Activated naive CD8-positive, alpha-beta T cell treated with anti-CD3 and anti-CD28 coated beads, Interleukin-2, amount 50 U/mL, for 16 hours (primary cell): Measurements from ENCODE around the gene RPL35A.
"Not testable (repeated sequence)": the region's sequence is repeated elsewhere in the genome, so short reads cannot be mapped to it uniquely, and the experiment has no call there.

Source experiments
- DNase-seq: peaks from one replicate; pipeline ENCODE4 v3.0.0-alpha.2; 2020; ENCODE audit warnings: low read depth, low spot score

The RPL35A gene

GRCh38 chr3:197951392-197951990 lies 1.5 kb downstream of the RPL35A start:
- no peak for DNase-seq

GRCh38 chr3:197952440-197952839 lies 2.5 kb downstream of the RPL35A start:
- no peak for DNase-seq

GRCh38 chr3:197953325-197953724 lies 3.3 kb downstream of the RPL35A start:
- no peak for DNase-seq

DNA sequence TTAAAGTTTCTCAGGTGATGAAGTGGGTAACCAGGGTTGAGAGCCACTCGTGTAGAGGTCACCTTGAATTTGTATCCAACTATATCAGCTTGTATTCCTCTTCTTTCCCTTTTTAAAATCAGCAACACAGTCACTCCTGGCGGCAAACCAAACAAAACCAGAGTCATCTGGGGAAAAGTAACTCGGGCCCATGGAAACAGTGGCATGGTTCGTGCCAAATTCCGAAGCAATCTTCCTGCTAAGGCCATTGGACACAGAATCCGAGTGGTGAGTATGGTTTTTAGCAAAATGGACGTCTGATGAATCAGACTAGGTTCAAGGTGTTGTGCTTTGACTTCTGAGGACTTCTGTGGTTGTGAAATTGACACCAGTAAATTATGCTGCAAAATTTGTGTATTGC lies 3.9 kb downstream of the RPL35A start:
- DNase-seq, result no peak

DNA sequence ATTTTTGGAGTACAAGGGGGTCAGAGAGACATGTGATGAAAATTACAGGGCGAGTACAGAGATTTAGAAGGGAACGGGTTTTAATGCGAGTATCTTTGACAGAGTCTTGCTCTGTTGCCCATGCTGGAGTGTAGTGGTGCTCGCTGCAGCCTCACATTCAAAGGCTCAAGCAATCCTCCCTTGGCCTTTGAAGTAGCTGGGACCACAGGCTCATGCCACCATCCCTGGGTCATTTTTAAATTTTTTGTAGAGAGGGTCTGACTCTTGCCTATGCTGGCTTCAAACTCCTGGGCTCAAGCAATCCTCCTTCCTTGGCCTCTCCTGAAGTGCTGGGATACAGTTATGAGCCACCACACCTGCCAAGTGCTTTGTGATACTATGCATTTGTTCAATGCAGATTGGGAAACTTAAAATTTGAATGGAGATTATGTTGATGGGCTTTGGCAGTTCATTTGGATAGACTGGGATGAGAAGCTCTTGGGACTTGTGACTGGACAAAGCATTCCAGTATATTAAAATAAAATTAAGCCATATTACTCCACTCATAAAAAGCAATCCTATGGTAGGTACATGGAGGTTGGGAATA lies 6.0 kb downstream of the RPL35A start:
- DNase-seq, result no peak

DNA sequence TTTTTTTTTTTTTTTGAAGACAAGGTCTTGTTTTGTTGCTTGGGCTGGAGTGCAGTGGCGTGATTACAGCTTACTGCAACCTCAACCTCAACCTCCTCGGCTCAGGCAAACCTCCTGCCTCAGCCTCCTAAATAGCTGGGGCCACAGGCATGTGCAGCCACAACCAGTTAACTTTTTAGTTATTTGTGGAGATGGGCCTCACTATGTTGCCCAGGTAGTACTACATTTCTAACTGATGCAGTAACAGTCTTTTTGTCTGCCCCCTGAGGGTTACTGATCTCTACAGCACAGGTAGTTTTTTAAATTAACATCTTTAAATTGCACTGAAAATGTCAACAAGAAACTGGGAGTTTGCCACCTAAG lies 6.6 kb downstream of the RPL35A start:
- no peak for DNase-seq

DNA sequence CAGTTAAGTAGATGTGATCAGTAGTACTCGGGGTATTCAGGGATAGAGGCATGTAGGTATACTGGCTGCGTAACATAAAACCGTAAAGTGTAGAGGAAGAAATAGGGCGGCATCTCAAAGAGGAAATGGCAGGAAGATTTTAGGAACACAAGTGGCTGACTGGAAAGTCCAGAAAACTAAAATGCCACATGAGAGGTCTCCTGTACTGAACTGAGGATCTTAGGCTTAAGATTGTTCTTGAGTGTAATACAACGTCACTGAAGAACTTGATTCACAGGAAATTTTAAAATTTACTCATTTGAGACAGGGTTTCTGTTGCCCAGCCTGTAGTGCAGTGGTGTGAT lies 7.8 kb downstream of the RPL35A start:
- no peak for DNase-seq

GRCh38 chr3:197958346-197958745 lies 8.4 kb downstream of the RPL35A start:
- no peak for DNase-seq

DNA sequence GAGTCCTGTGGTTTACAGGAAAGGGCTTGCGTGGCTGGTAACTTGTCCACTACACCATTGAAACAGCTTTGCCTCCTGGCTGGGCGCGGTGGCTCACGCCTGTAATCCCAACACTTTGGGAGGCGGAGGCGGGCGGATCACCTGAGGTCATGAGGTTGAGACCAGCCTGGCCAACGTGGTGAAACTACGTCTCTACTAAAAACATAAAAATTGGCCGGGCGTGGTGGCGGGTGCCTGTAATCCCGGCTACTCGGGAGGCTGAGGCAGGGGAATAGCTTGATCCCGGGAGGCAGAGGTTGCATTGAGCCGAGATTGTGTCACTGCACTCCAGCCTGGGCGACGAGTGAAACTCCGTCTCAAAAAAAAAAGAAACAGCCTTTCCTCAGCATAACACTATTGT lies 8.9 kb downstream of the RPL35A start:
- not testable (repeated sequence) for DNase-seq

DNA sequence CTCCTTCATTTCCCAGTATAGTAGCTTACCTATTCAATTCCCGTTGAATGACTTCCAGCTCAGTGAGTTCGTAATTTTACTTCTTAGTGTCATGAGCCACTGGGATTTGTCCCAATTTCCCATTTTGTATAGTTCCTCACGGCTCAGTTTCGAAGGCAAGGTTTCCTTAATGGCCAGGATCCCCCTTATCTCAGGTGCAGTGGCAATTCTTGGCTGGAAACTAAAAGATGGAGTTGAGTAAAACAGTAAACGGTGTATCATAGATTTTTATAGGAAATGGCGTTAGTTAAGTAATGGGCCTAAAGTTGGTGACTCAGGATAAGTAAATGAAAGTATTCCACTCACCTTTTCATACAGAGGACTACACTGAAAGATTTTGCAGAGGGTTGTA lies 9.5 kb downstream of the RPL35A start:
- DNase-seq, result no peak

- DNase-seq, result peak; percentile 85
These were observed 10.1 kb downstream of the RPL35A start, which contains the start of gene LMLN for GRCh38 chr3:197959891-197960693. Gene LMLN, plus strand, starts transcription at chr3:197960217. Its CDS starts 29 bp downstream, at chr3:197960246.

GRCh38 chr3:197960694-197961581 lies 10.9 kb downstream of the RPL35A start:
- DNase-seq, result peak; percentile 17

- DNase-seq, result no peak
These were observed 11.6 kb downstream of the RPL35A start for GRCh38 chr3:197961582-197961945.

DNA sequence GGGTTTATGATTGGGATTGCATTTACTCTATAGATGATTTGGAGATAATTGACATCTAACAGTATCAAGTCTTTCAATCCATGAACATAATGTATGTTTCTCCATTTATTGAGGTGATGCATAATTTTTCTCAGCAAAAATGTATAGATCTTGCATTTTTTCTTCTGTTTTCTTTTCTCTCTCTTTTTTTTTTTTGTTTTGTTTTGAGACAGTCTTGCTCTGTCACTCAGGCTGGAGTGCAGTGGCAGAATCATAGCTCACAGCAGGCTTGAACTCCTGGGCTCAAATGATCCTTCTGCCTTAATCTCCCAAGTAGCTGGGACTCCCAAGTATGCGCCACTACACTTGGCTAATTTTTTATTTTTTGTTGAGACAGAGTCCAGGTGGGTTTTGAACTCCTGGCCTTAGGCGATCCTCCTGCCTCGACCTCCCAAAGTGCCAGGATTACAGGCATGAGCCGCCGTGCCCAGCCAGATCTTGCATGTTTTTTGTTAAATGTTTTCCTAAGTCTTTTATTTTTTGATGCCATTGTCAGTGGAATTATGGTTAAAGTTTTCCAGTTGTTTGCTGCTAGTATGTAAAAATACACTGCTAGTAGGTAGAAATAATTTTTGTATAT lies 13.1 kb downstream of the RPL35A start:
- no peak for DNase-seq

DNA sequence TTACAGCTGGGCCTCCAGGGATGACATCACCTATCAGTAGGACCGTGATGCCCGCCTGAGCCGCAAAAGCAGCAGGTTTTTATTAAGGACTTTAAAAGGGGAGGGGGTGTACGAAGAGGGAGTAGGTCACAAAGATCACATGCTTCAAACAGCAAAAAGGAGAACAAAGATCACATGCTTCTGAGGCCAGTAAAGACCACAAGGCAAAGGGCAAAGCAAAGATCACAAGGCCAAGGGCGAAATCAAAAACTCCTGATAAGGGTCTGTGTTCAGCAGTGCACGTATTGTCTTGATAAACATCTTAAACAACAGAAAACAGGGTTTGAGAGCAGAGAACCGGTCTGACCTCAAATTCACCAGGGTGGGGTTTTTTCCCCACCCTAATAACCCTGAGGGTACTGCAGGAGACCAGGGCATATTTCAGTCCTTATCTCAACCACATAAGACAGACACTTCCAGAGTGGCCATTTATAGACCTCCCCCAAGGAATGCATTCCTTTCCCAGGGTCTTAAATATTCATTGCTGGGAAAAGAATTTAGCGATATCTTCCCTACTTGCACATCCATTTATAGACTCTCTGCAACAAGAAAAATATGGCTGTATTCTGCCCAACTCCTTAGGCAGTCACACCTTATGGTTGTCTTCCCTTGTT lies 17.5 kb downstream of the RPL35A start:
- DNase-seq, result not testable (repeated sequence)

DNA sequence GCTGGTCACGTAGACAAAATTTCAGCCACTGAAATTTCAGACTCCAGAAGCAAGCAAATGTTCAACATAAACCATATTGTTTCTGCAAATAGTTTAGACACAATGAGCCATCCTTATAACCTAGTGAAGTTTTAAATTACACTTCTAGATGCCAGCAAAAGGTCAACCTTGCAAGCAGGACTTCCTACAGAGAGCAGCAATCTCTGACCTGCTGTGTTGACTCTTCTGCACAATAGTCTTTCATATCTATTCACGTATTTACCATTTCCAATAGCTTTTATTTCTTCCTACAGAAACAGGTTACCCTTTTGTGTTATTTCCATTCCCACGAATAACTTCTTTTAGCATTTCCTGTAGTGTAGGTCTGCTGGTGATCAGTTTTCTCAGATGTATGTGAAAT lies 20.6 kb downstream of the RPL35A start:
- no peak for DNase-seq

- no peak for DNase-seq
These were observed 24.0 kb downstream of the RPL35A start for GRCh38 chr3:197974016-197974415.

DNA sequence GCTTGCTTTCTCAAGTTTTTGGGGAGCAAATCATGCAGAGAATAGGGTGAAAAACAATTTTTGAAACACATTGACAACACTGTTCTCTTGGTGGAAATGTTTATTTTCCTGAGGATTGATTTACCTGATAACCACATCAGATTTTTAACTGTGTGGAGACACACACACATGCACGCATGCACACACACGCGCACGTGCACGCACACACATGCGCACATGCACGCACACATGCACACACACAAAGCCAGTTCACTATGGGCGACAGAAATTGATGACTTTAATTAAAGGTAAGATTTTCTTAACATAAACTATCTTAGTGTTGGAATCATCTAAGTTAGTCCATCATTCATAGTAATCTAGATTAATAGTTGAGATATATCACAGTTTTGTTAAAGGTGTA lies 25.3 kb downstream of the RPL35A start:
- DNase-seq, result no peak

- no peak for DNase-seq
These were observed 33.1 kb downstream of the RPL35A start for GRCh38 chr3:197983076-197983475.

DNA sequence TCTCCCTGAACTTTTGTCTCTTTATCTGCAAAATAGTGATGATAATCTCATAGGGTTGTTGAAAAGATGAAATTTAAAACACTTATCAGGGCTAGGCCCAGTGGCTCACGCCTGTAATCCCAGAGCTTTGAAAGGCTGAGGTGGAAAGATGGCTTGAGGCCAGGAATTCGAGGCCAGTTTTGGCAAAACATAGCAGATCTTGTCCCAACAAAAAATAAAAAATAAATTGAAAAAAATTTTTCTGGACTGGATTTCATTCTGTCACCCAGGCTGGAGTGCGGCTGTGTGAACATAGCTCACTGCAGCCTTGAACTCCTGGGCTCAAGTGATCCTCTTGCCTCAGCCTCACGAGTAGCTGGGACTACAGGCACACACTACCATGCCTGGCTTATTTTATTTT lies 39.7 kb downstream of the RPL35A start:
- DNase-seq, result no peak

DNA sequence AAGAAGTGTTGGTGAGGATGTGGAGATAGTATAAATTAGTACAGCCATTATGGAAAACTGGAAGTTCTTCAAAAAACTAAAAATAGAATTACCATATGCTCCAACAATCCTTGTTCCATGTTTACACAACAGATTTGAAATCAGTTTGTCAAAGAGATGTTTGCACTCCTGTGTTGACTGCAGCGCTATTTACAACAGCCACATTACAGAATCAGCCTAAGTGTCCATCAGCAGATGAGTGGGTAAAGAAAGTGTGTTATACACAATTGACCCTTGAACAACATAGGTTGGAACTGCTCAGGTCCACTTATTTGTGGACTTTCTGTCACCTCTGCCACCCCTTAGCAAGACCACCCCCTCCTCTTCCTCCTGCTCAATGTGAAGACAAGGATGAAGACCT lies 44.7 kb downstream of the RPL35A start:
- no peak for DNase-seq
